IMR-90 (cell line): ENCODE results near the gene DGLUCY. TPM values are rescaled to one million over a fixed set of nuclear protein-coding genes. Genes with fewer than 3 reads are reported as not detected.
"Not testable (repeated sequence)": the region's sequence is repeated elsewhere in the genome, so short reads cannot be mapped to it uniquely, and the experiment has no call there.

ENCODE experiments used
- ATAC-seq: fragments of 200-7000 bp; cut with Tn5 transposase; 2 replicates; pipeline ENCODE4 v1.9.1; 2020; ENCODE audit warnings: low read depth, mild to moderate bottlenecking, moderate library complexity
- BruUV-seq: library from RNA; stranded (reverse); fragments of 400-500 nt; replicated peaks from 2 replicates; lab custom pipeline; 2021; lab: Mats Ljungman, UMichigan
- CTCF ChIA-PET: fragments of 300-600 bp; formaldehyde crosslinking; extraction: SDS; loops from one replicate; lab custom pipeline; 2021; ENCODE audit warnings: antibody characterized with exemption; lab: Yijun Ruan, JAX
- POLR2A ChIA-PET: fragments of 300-600 bp; sonication (Branson Sonifier 250); formaldehyde crosslinking; loops from one replicate; lab custom pipeline; 2022; ENCODE audit warnings: antibody characterized with exemption; ENCODE audit not compliant: unreplicated experiment; lab: Charles Lee
- DNase-seq: peaks from one replicate; pipeline ENCODE4 v3.0.0; 2013
- H2AFZ ChIP-seq: replicated peaks from 2 replicates; pipeline ENCODE3; 2013; ENCODE audit warnings: low read length, mild to moderate bottlenecking; ENCODE audit not compliant: poor library complexity
- H2AK5ac ChIP-seq: 2 replicates; pipeline ENCODE4 v1.6.1; 2013; ENCODE audit warnings: low read depth, low read length, inconsistent platforms
- H2AK9ac ChIP-seq: replicated peaks from 2 replicates; pipeline ENCODE3; 2013; ENCODE audit warnings: mild to moderate bottlenecking, low read depth, low read length, moderate library complexity; ENCODE audit not compliant: poor library complexity
- H2BK120ac ChIP-seq: 2 replicates; pipeline ENCODE4 v1.6.1; 2013; ENCODE audit warnings: low read depth, low read length, inconsistent platforms
- H2BK15ac ChIP-seq: 3 replicates; pipeline ENCODE4 v1.6.1; 2013; ENCODE audit warnings: low read depth, low read length, inconsistent platforms
- H2BK20ac ChIP-seq: 2 replicates; pipeline ENCODE4 v1.6.1; 2013; ENCODE audit warnings: low read depth, mild to moderate bottlenecking, inconsistent platforms, low read length, moderate library complexity
- H2BK5ac ChIP-seq: 2 replicates; pipeline ENCODE4 v1.6.1; 2013; ENCODE audit warnings: mild to moderate bottlenecking, low read depth, low read length, inconsistent platforms; ENCODE audit not compliant: poor library complexity, severe bottlenecking
- H3K14ac ChIP-seq: replicated peaks from 2 replicates; pipeline ENCODE4 v1.6.1; 2013; ENCODE audit warnings: low read depth, low read length, inconsistent platforms
- H3K18ac ChIP-seq: 2 replicates; pipeline ENCODE4 v1.6.1; 2013; ENCODE audit warnings: low read depth, low read length, control low read depth
- H3K23ac ChIP-seq: 2 replicates; pipeline ENCODE4 v1.6.1; 2013; ENCODE audit warnings: low read depth, low read length, inconsistent platforms
- H3K27ac ChIP-seq: 2 replicates; pipeline ENCODE4 v1.5.1; 2013; ENCODE audit warnings: mild to moderate bottlenecking, control low read depth, low read length; ENCODE audit not compliant: insufficient read depth
- H3K27me3 ChIP-seq: 2 replicates; pipeline ENCODE4 v1.6.1; 2013; ENCODE audit warnings: low read length; ENCODE audit not compliant: control insufficient read depth, insufficient read depth
- H3K36me3 ChIP-seq: 2 replicates; pipeline ENCODE4 v1.6.1; 2013; ENCODE audit warnings: low read length, mixed read lengths; ENCODE audit not compliant: control insufficient read depth, insufficient read depth
- H3K4ac ChIP-seq: 2 replicates; pipeline ENCODE4 v1.6.1; 2013; ENCODE audit warnings: low read depth, low read length, inconsistent platforms
- H3K4me1 ChIP-seq: 2 replicates; pipeline ENCODE4 v1.6.1; 2013; ENCODE audit warnings: low read length, mixed read lengths; ENCODE audit not compliant: control insufficient read depth, insufficient read depth
- H3K4me2 ChIP-seq: 2 replicates; pipeline ENCODE4 v1.6.1; 2013; ENCODE audit warnings: low read depth, mild to moderate bottlenecking, control low read depth, low read length, moderate library complexity
- H3K4me3 ChIP-seq: 2 replicates; pipeline ENCODE4 v1.5.1; 2013; ENCODE audit warnings: low read depth, mild to moderate bottlenecking, control low read depth, low read length, moderate library complexity; ENCODE audit not compliant: insufficient read depth
- H3K56ac ChIP-seq: 2 replicates; pipeline ENCODE4 v1.6.1; 2013; ENCODE audit warnings: low read length, inconsistent platforms; ENCODE audit not compliant: insufficient read depth; ENCODE audit errors: extremely low read depth
- H3K79me1 ChIP-seq, 2 experiments: 2 replicates each; pipeline ENCODE4 v1.6.1; 2013; ENCODE audit warnings: low read length in 2 of 2, inconsistent platforms in 1 of 2, low read depth in 1 of 2
- H3K9ac ChIP-seq: 2 replicates; pipeline ENCODE4 v1.6.1; 2013; ENCODE audit warnings: low read depth, low read length, control low read depth
- H3K9me1 ChIP-seq: 2 replicates; pipeline ENCODE4 v1.6.1; 2013; ENCODE audit warnings: low read length, inconsistent platforms; ENCODE audit not compliant: insufficient read depth
- H3K9me3 ChIP-seq: 2 replicates; pipeline ENCODE4 v1.6.1; 2013; ENCODE audit warnings: low read length; ENCODE audit not compliant: control insufficient read depth, insufficient read depth
- H4K20me1 ChIP-seq: 2 replicates; pipeline ENCODE4 v1.6.1; 2013; ENCODE audit warnings: low read length, inconsistent platforms; ENCODE audit not compliant: insufficient read depth
- H4K5ac ChIP-seq: 2 replicates; pipeline ENCODE4 v1.6.1; 2013; ENCODE audit warnings: mild to moderate bottlenecking, low read depth, low read length, control low read depth
- H4K8ac ChIP-seq, 2 experiments: 2 replicates each; pipeline ENCODE4 v1.6.1; 2013; ENCODE audit warnings: low read depth in 2 of 2, low read length in 2 of 2, control low read depth in 1 of 2, inconsistent platforms in 1 of 2
- H4K91ac ChIP-seq: 2 replicates; pipeline ENCODE4 v1.6.1; 2013; ENCODE audit warnings: low read depth, low read length, inconsistent platforms; ENCODE audit not compliant: insufficient read depth
- CEBPB ChIP-seq: IDR thresholded peaks from 2 replicates; pipeline ENCODE4 v1.6.1; 2012; ENCODE audit warnings: low read depth, low read length, improper control_type of control experiment
- CHD1 ChIP-seq: IDR thresholded peaks from 2 replicates; pipeline ENCODE4 v1.6.1; 2012; ENCODE audit warnings: low read depth, low read length, improper control_type of control experiment
- FOS ChIP-seq: fragments of 150-350 bp; IDR thresholded peaks from 2 replicates; pipeline ENCODE4 v1.6.1; 2016; ENCODE audit warnings: low read depth, low read length
- MAFK ChIP-seq: IDR thresholded peaks from 2 replicates; pipeline ENCODE4 v1.6.1; 2012; ENCODE audit warnings: low read depth, low read length, improper control_type of control experiment
- MAZ ChIP-seq: IDR thresholded peaks from 2 replicates; pipeline ENCODE4 v1.6.1; 2012; ENCODE audit warnings: low read depth, mild to moderate bottlenecking, low read length, improper control_type of control experiment, moderate library complexity, borderline replicate concordance
- POLR2A ChIP-seq: IDR thresholded peaks from 2 replicates; pipeline ENCODE4 v1.6.1; 2012; ENCODE audit warnings: mild to moderate bottlenecking, low read depth, low read length
- RAD21 ChIP-seq: IDR thresholded peaks from 2 replicates; pipeline ENCODE4 v1.6.1; 2012; ENCODE audit warnings: low read length, improper control_type of control experiment
- WGBS, 2 experiments: methylation state at CpG; one replicate each; pipeline versions ENCODE4 v1.1.5 to v1.1.7; 2013; ENCODE audit warnings: missing lambda C conversion rate in 2 of 2; ENCODE audit not compliant: insufficient read length in 1 of 2; ENCODE audit errors: extremely low coverage in 2 of 2; 5-methylcytosine and 5-hydroxymethylcytosine counted together
- dilution Hi-C: fragments of 300-500 bp; cut with HindIII; formaldehyde crosslinking; loops from one replicate; pipeline ENCODE4 v1.14.3; 2018; ENCODE audit warnings: low sequenced_read_pairs; ENCODE audit not compliant: unreplicated experiment
- in situ Hi-C: fragments of 300-500 bp; cut with MboI; formaldehyde crosslinking; loops from 3 replicates; pipeline ENCODE4 v1.14.3; 2019; ENCODE audit warnings: low sequenced_read_pairs, inconsistent platforms, mixed read lengths
- intact Hi-C: fragments of 100-400 bp; cut with micrococcal nuclease; formaldehyde crosslinking; loops from 2 replicates; pipeline ENCODE4 v1.10.0; 2022
- polyA plus RNA-seq, 3 experiments: library from polyadenylated mRNA; depleted of rRNA; stranded (reverse); fragments of >200 nt; gene quantifications; 2 replicates each; pipeline ENCODE4 v1.2.3, GENCODE V29; 2012; ENCODE audit warnings: low replicate concordance in 1 of 3
- total RNA-seq: library from RNA; depleted of rRNA; stranded (reverse); fragments of >200 nt; gene quantifications from 2 replicates; pipeline ENCODE4 v1.2.3, GENCODE V29; 2012
- TF ChIP-seq, protein P1 (sequence below): fragments of 150-350 bp; IDR thresholded peaks from 2 replicates; pipeline ENCODE4 v1.6.1; 2016; ENCODE audit warnings: low read depth, mild to moderate bottlenecking, low read length, moderate library complexity, borderline replicate concordance

DGLUCY gene
- total and polyA plus RNA-seq, 2 of the 4 experiments (the other 2 are of a cell fraction) = 8.5 to 13.3 TPM

DNA sequence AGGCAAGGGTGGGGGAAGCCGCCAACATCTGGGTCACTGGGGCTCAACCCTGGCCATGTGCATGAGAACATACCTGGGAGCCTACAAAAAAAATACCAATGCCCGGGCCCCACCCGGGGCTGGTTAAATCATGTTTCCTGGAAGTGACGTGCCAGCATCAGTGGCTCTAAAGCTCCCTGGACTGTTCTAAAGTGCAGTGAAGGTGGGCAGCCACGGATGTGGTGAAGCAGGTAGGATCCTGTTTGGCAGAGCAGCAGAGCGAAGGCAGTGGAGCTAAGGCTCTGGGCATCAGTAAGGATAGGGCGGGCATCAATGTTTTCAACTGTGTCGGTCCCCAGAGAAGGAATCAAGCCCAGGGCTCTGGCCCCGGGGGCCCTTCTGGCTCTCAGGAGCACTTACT, 131.2 kb downstream of the DGLUCY start:
- Histone ChIP-seq H2BK15ac (no peak overlapping the region; the same call in 2 of the 3 replicates), H3K56ac (no peak overlapping the region), H3K9me3 (no peaks in the 10 kb centered on the region), H2AK9ac (no peak overlapping the region), H3K9ac (no peak overlapping the region), H3K18ac (no peak overlapping the region), H3K23ac (no peak overlapping the region), H4K91ac (peak overlapping the region; percentile 12; the same call in 1 of the 2 replicates), H3K27me3 (no peaks in the 10 kb centered on the region), H3K79me1 (0 out of 4 replicates have a peak, but pooled peaks cover 0 to 5% of the 10 kb centered on the region in 2 experiments), H3K4me2 (no peak overlapping the region), H2AK5ac (peak overlapping the region; percentile 36; the same call in 1 of the 2 replicates), H2AFZ (peak overlapping the region; percentile 80), H4K5ac (no peak overlapping the region), H2BK20ac (no peak overlapping the region), H3K36me3 (no peaks in the 10 kb centered on the region), H3K4ac (no peak overlapping the region), H3K4me1 (peaks cover 9% of the 10 kb centered on the region), H3K14ac (no peak overlapping the region), H3K9me1 (peaks cover 13% of the 10 kb centered on the region), H4K20me1 (no peaks in the 10 kb centered on the region), H4K8ac (no peak overlapping the region; a peak in 1 of 4 replicates), H3K27ac (no peak overlapping the region), H2BK120ac (0 out of 2 replicates have a peak overlapping the region, but pooled peaks have one; percentile 62), H2BK5ac (no peak overlapping the region), H3K4me3 (no peak overlapping the region)
- BruUV-seq = no TSS peak
- TF ChIP-seq MAFK (no peak), CEBPB (no peak), CHD1 (no peak), POLR2A (no peak), RAD21 (no peak), FOS (no peak), MAZ (no peak)
- TF ChIP-seq, protein P1, sequence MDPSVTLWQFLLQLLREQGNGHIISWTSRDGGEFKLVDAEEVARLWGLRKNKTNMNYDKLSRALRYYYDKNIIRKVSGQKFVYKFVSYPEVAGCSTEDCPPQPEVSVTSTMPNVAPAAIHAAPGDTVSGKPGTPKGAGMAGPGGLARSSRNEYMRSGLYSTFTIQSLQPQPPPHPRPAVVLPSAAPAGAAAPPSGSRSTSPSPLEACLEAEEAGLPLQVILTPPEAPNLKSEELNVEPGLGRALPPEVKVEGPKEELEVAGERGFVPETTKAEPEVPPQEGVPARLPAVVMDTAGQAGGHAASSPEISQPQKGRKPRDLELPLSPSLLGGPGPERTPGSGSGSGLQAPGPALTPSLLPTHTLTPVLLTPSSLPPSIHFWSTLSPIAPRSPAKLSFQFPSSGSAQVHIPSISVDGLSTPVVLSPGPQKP = no peak
- ATAC-seq (no peak), DNase-seq (no peak)
- dilution Hi-C loops (no loop called here), in situ Hi-C loops (no loop called here), intact Hi-C loops (no loop called here)
- ChIA-PET POLR2A (no interaction called here), CTCF (no interaction called here)
- 90% methylated on average over 2 of the region's 9 CpGs; no CpG with 5 or more reads in 1 of the 2 experiments for WGBS, 2 experiments

DNA sequence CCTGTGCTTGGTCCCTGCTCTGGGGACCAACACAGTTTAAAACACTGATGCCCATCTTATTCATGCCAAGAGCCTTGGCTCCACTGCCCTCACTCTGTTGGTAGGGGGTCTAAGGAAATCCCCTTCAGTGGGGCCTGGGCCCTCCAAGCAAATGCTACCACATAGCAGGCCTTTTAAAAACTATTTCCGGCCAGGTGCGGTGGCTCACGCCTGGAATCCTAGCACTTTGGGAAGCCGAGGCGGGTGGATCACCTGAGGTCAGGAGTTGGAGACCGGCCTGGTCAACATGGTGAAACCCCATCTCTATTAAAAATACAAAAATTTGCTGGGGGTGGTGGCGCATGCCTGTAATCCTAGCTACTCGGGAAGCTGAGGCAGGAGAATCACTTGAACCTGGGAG, 131.7 kb downstream of the DGLUCY start:
- H4K91ac ChIP-seq, H4K5ac ChIP-seq, H3K4ac ChIP-seq, H3K27me3 ChIP-seq, H3K9ac ChIP-seq, H2BK120ac ChIP-seq, H3K36me3 ChIP-seq, CTCF ChIA-PET, H3K9me3 ChIP-seq, H3K14ac ChIP-seq, H3K27ac ChIP-seq, BruUV-seq, H2BK5ac ChIP-seq, H2BK20ac ChIP-seq, H4K20me1 ChIP-seq, ATAC-seq, DNase-seq, H3K4me3 ChIP-seq, H4K8ac ChIP-seq, H2AK5ac ChIP-seq, H3K56ac ChIP-seq, H3K4me1 ChIP-seq, POLR2A ChIA-PET, H2AK9ac ChIP-seq, H3K23ac ChIP-seq, H3K4me2 ChIP-seq, dilution Hi-C loops, in situ Hi-C loops, H3K79me1 ChIP-seq, H3K18ac ChIP-seq, intact Hi-C loops, H2AFZ ChIP-seq, H2BK15ac ChIP-seq: not testable (repeated sequence)
- H3K9me1 ChIP-seq = peaks cover 13% of the 10 kb centered on the region
- WGBS, 2 experiments = 98% methylated on average over 7 of the region's 8 CpGs; no CpG with 5 or more reads in 1 of the 2 experiments
